Osteoblast (primary cell): ENCODE measurements around the gene EVI5L. TPM values are rescaled to one million over a fixed set of nuclear protein-coding genes. Genes with fewer than 3 reads are reported as not detected.
A peak's percentile ranks its signal among the peaks of the same experiment; 100 is the strongest.

Source experiments
- DNase-seq: peaks from one replicate; pipeline ENCODE4 v3.0.0; 2011; ENCODE audit warnings: low spot score, mixed read lengths; ENCODE audit not compliant: insufficient read length; ENCODE audit errors: missing footprints
- H2AFZ ChIP-seq: 2 replicates; pipeline ENCODE4 v1.6.0; 2011; ENCODE audit warnings: mild to moderate bottlenecking, low read length
- H3K27ac ChIP-seq: 2 replicates; pipeline ENCODE4 v1.5.1; 2011; ENCODE audit warnings: mild to moderate bottlenecking, low read depth, low read length, moderate library complexity
- H3K27me3 ChIP-seq: 2 replicates; pipeline ENCODE4 v1.6.0; 2012; ENCODE audit warnings: mild to moderate bottlenecking, control low read depth, inconsistent platforms, low read length, moderate library complexity; ENCODE audit not compliant: insufficient read depth
- H3K36me3 ChIP-seq: 2 replicates; pipeline ENCODE4 v1.5.1; 2011; ENCODE audit warnings: mild to moderate bottlenecking, low read length, control low read depth, moderate library complexity; ENCODE audit not compliant: insufficient read depth
- H3K4me1 ChIP-seq: 2 replicates; pipeline ENCODE4 v1.5.1; 2011; ENCODE audit warnings: mild to moderate bottlenecking, low read length, control low read depth, moderate library complexity; ENCODE audit not compliant: insufficient read depth
- H3K4me2 ChIP-seq: 2 replicates; pipeline ENCODE4 v1.6.0; 2011; ENCODE audit warnings: mild to moderate bottlenecking, low read length; ENCODE audit not compliant: insufficient read depth
- H3K4me3 ChIP-seq: fragments of 200-600 bp; sonication (generic); 3 replicates; pipeline ENCODE4 v1.5.1; 2012; ENCODE audit warnings: mild to moderate bottlenecking, low read length, inconsistent platforms; ENCODE audit not compliant: insufficient read depth
- H3K79me2 ChIP-seq: 2 replicates; pipeline ENCODE4 v1.6.0; 2012; ENCODE audit warnings: mild to moderate bottlenecking, low read length, control low read depth, inconsistent platforms; ENCODE audit not compliant: insufficient read depth
- H3K9me3 ChIP-seq: 2 replicates; pipeline ENCODE4 v1.5.1; 2011; ENCODE audit warnings: low read depth, low read length, control low read depth
- H4K20me1 ChIP-seq: 2 replicates; pipeline ENCODE4 v1.6.0; 2012; ENCODE audit warnings: mild to moderate bottlenecking, low read length, control low read depth; ENCODE audit not compliant: insufficient read depth
- CTCF ChIP-seq: IDR thresholded peaks from 2 replicates; pipeline ENCODE4 v1.5.1; 2011; ENCODE audit warnings: mild to moderate bottlenecking, low read depth, low read length, moderate library complexity; ENCODE audit errors: extremely low read depth
- total RNA-seq: library from RNA; depleted of rRNA; stranded (reverse); fragments of >200 nt; gene quantifications from 2 replicates; pipeline ENCODE4 v1.2.3, GENCODE V29; 2012

EVI5L gene
- total RNA-seq, 1 donor = 26.1 TPM

GRCh38 chr19:7900401-7900870, 70.4 kb downstream of the EVI5L start:
- Histone ChIP-seq H3K36me3 (peaks cover 9% of the 10 kb centered on the region), H3K27ac (no peak overlapping the region), H3K27me3 (no peaks in the 10 kb centered on the region), H3K4me3 (no peak overlapping the region), H4K20me1 (peaks cover 13% of the 10 kb centered on the region), H3K4me1 (peaks cover 16% of the 10 kb centered on the region), H3K79me2 (peaks cover 21% of the 10 kb centered on the region), H3K4me2 (no peak overlapping the region), H2AFZ (no peak overlapping the region), H3K9me3 (no peaks in the 10 kb centered on the region)
- TF ChIP-seq CTCF = no peak
- peak; percentile 69 for DNase-seq

- H3K27me3 ChIP-seq = no peaks in the 10 kb centered on the region
- H3K4me2 ChIP-seq = no peak overlapping the region
- peaks cover 16% of the 10 kb centered on the region for H4K20me1 ChIP-seq
- no peak overlapping the region for H2AFZ ChIP-seq
- peak; percentile 11 for DNase-seq
- H3K36me3 ChIP-seq = peaks cover 9% of the 10 kb centered on the region
- peaks cover 26% of the 10 kb centered on the region for H3K79me2 ChIP-seq
- no peak for TF ChIP-seq CTCF
- H3K4me3 ChIP-seq = no peak overlapping the region
- H3K4me1 ChIP-seq = peaks cover 16% of the 10 kb centered on the region
- H3K9me3 ChIP-seq = no peaks in the 10 kb centered on the region
- no peak overlapping the region for H3K27ac ChIP-seq
Measured at GRCh38 chr19:7900931-7901330, 70.9 kb downstream of the EVI5L start.

GRCh38 chr19:7901337-7901736, 71.3 kb downstream of the EVI5L start:
- DNase-seq = peak; percentile 10
- H3K79me2 ChIP-seq = peaks cover 30% of the 10 kb centered on the region
- TF ChIP-seq CTCF = no peak
- H3K4me3 ChIP-seq = no peak overlapping the region
- no peak overlapping the region for H3K27ac ChIP-seq
- H3K4me2 ChIP-seq = no peak overlapping the region
- H4K20me1 ChIP-seq = peaks cover 20% of the 10 kb centered on the region
- no peaks in the 10 kb centered on the region for H3K27me3 ChIP-seq
- H3K9me3 ChIP-seq = no peaks in the 10 kb centered on the region
- H3K36me3 ChIP-seq = peaks cover 9% of the 10 kb centered on the region
- peaks cover 16% of the 10 kb centered on the region for H3K4me1 ChIP-seq
- no peak overlapping the region for H2AFZ ChIP-seq

GRCh38 chr19:7902796-7903243, 72.8 kb downstream of the EVI5L start:
- peaks cover 31% of the 10 kb centered on the region for H4K20me1 ChIP-seq
- H2AFZ ChIP-seq = peak overlapping the region; percentile 91
- H3K36me3 ChIP-seq = peaks cover 9% of the 10 kb centered on the region
- peak overlapping the region; percentile 89 for H3K4me2 ChIP-seq
- H3K79me2 ChIP-seq = peaks cover 41% of the 10 kb centered on the region
- H3K27me3 ChIP-seq = no peaks in the 10 kb centered on the region
- peak overlapping the region; percentile 94 for H3K4me3 ChIP-seq
- H3K9me3 ChIP-seq = no peaks in the 10 kb centered on the region
- peaks cover 16% of the 10 kb centered on the region for H3K4me1 ChIP-seq
- DNase-seq = peak; percentile 89
- peak overlapping the region; percentile 68 for H3K27ac ChIP-seq
- no peak for TF ChIP-seq CTCF
